Measurements from ENCODE around the gene TWF1. TPM values are rescaled to one million over a fixed set of nuclear protein-coding genes. Genes with fewer than 3 reads are reported as not detected.

The TWF1 gene
- total RNA-seq, 1 experiment from 2014 or later, result 28.4 TPM

GRCh38 chr12:43750814-43751213 is 55.3 kb downstream of the TWF1 start:
- POLR2A ChIA-PET, result no interaction called here
- TF ChIP-seq GRHL2 (CRISPR knock-in tag; IDR thresholded peaks at IDR 0.05; ENCODE audit: insufficient replicate concordance, severe bottlenecking) (no peak), PREB (CRISPR knock-in tag; IDR thresholded peaks at IDR 0.05; ENCODE audit: borderline replicate concordance) (no peak), USF1 (CRISPR knock-in tag; IDR thresholded peaks at IDR 0.05) (no peak), NFYB (CRISPR knock-in tag; conservative IDR thresholded peaks at IDR 0.05; ENCODE audit: low read depth) (no peak), SMAD3 (CRISPR knock-in tag; IDR thresholded peaks at IDR 0.05; ENCODE audit: borderline replicate concordance) (no peak), STAT6 (CRISPR knock-in tag; conservative IDR thresholded peaks at IDR 0.05; ENCODE audit: low read depth) (no peak), ZNF512 (CRISPR knock-in tag; IDR thresholded peaks at IDR 0.05; ENCODE audit: borderline replicate concordance) (no peak)
- ATAC-seq (no peak), DNase-seq (ENCODE audit: low spot score) (no peak)
- Mint-ChIP-seq H3K36me3 (peaks cover 24% of the 10 kb centered on the region), H3K4me1 (no peaks in the 10 kb centered on the region), H3K9me3 (peaks cover 11% of the 10 kb centered on the region), H3K27ac (no peak overlapping the region), H3K27me3 (ENCODE audit: low read depth) (no peaks in the 10 kb centered on the region), H3K4me3 (no peak overlapping the region)
- CTCF ChIA-PET, result no interaction called here

GRCh38 chr12:43749016-43749415 is 57.1 kb downstream of the TWF1 start:
- H3K27me3 Mint-ChIP-seq (ENCODE audit: low read depth), result no peaks in the 10 kb centered on the region
- H3K27ac Mint-ChIP-seq, result peak overlapping the region; percentile 42; the same call in 1 of the 2 replicates
- H3K4me1 Mint-ChIP-seq, result no peaks in the 10 kb centered on the region
- H3K4me3 Mint-ChIP-seq, result no peak overlapping the region
- peaks cover 11% of the 10 kb centered on the region for H3K9me3 Mint-ChIP-seq
- no peak for ATAC-seq
- ChIA-PET POLR2A (no interaction called here), CTCF (interaction anchor here (1.6 kb wide), 1 partner anchor 9 kb away, joined by 3 read pairs; no protein-coding TSS in a partner anchor)
- no peak for TF ChIP-seq GTF2I (CRISPR knock-in tag; conservative IDR thresholded peaks at IDR 0.05)
- TF ChIP-seq ATF3 (CRISPR knock-in tag; conservative IDR thresholded peaks at IDR 0.05), result no peak
- no peak for TF ChIP-seq ZNF121 (CRISPR knock-in tag; IDR thresholded peaks at IDR 0.05)
- no peak for TF ChIP-seq ZBTB43 (CRISPR knock-in tag; IDR thresholded peaks at IDR 0.05)
- no peak for TF ChIP-seq CREM (CRISPR knock-in tag; IDR thresholded peaks at IDR 0.05)
- TF ChIP-seq ATF1 (CRISPR knock-in tag; IDR thresholded peaks at IDR 0.05), result no peak
- TF ChIP-seq MLX (CRISPR knock-in tag; IDR thresholded peaks at IDR 0.05), result no peak
- DNase-seq (ENCODE audit: low spot score), result no peak
- H3K36me3 Mint-ChIP-seq, result peaks cover 26% of the 10 kb centered on the region

Data from WTC11 (cell line).